Superior temporal gyrus (tissue), 1 donor: Measurements from ENCODE around the gene C4orf50.
"Not testable (repeated sequence)": the region's sequence is repeated elsewhere in the genome, so short reads cannot be mapped to it uniquely, and the experiment has no call there.

Source experiments
- DNase-seq: peaks from one replicate; pipeline ENCODE4 v3.0.0-alpha.2; 2016; ENCODE audit errors: extremely low spot score

Gene C4orf50

GRCh38 chr4:5969336-5969735 lies 48.9 kb downstream of the C4orf50 start:
- no peak for DNase-seq

GRCh38 chr4:5968246-5968645 lies 50.0 kb downstream of the C4orf50 start:
- no peak for DNase-seq

DNA sequence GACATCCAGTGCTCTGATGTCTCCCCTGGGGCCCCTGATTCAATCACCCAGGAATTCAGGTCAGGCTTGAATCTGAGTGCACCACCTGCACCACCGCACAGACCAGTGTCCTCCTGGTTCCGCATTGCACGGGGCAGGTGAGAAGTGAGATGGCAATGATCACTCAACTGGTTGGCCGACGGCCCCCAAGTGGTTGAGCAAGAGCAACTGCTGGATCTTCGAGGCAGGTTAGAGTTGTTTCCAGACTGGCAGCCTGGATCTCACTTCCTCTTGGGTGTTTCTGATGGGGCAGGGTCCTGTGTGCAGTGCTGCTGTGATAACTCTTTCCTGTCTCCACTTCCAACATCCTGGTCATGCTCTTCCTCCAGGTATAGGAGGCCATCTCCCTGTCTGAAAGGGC lies 50.4 kb downstream of the C4orf50 start:
- no peak for DNase-seq

GRCh38 chr4:5965225-5965624 lies 53.0 kb downstream of the C4orf50 start:
- DNase-seq = no peak

DNA sequence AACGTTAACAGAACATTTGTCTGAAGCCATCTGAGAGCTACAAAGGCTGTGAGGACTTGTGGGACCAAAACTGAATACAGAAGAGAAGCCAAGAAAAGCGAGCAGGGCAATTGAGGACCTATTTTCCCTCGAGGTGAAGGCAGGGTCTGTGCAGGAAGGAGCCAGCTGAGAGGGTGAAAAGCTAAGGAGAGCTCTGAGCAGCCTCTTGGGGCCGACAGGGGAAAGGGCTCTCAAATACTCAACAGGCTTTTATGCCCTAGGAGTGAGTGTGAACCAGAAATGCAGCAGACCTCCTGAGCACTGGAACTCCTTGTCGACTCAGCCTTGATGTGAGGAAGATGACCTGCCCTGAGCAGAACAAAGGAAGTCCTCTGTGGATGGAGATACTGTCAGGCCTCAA lies 54.2 kb downstream of the C4orf50 start:
- DNase-seq = no peak

DNA sequence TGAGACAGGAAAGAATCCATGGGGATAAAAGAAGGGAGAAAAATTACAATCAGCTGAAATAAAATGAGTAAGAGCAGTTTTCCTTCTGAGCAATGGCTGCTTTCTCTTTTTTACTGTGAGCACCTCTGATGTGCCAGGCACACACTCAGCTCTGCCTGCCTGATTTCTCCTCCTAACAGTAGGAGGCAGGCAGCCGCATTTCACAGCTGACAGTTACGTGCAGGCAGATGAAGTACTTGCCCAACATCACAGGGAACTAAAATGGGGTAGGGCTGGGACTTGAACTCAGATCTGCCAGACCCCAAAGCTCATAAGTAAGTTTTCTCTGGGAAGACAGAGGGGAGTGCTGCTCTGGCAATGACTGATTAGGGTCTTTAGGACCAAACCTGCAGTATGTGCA lies 54.6 kb downstream of the C4orf50 start:
- no peak for DNase-seq

DNA sequence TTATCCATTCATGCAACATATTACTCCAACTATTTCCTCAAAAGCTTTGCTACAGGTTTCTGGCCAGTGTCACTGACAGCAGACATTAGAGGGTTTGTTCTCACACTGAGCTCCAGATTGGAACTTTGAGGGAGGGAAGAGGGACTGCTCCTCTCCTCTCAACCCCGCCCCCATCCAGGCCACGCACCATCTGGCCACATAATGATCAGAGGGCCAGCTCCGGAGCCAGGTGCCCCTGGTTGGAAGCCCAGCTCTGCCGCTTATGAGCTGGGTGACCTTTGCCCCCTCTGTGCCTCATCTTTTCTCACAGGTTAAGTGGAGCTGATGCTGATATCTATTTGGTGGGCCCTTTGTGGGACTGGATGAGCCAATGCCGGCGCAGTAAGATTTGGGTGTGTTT lies 55.8 kb downstream of the C4orf50 start:
- DNase-seq = no peak

GRCh38 chr4:5960252-5960880 lies 57.9 kb downstream of the C4orf50 start:
- DNase-seq = no peak

- DNase-seq = no peak
These were observed 58.8 kb downstream of the C4orf50 start for GRCh38 chr4:5959211-5959982.

GRCh38 chr4:5958199-5958735 lies 60.0 kb downstream of the C4orf50 start:
- no peak for DNase-seq

GRCh38 chr4:5957076-5957475 lies 61.2 kb downstream of the C4orf50 start:
- DNase-seq = no peak

DNA sequence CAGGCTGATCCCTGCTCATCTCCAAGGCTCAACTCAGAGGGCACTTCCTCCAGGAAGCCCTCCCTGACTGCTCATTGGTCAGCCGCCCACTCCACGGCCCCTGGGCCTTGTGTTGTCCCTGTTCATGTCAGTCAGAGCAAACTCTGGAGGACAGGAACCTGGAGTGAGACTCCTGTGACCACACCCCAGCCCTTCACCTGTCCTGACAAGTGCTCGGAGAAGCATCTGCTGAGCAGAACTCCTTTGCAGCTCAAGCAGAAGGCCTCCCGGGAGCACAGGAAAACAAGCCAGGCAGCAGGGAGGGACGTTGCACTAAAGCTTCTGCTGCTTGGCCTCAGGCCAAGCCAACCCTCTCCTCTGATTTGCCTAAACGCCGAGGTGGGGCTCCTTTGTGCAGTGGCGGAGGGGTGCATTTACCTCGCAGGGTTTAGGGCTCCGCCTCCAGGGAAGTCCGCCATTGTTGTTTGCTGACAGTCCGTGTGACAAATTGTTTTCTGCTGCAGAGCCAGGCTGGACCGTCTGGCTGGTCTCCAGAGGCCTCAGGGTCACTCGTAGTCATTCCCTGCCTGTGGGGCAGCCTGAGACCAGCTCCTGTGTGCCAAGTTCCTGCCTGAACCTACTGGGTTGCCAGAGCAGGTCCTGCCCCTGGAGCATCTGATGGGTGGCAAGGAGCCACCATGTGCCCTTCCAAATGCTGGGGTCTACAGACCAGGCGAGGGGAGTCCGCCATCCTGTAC lies 61.8 kb downstream of the C4orf50 start:
- DNase-seq = no peak

GRCh38 chr4:5955856-5956255 lies 62.4 kb downstream of the C4orf50 start:
- no peak for DNase-seq

DNA sequence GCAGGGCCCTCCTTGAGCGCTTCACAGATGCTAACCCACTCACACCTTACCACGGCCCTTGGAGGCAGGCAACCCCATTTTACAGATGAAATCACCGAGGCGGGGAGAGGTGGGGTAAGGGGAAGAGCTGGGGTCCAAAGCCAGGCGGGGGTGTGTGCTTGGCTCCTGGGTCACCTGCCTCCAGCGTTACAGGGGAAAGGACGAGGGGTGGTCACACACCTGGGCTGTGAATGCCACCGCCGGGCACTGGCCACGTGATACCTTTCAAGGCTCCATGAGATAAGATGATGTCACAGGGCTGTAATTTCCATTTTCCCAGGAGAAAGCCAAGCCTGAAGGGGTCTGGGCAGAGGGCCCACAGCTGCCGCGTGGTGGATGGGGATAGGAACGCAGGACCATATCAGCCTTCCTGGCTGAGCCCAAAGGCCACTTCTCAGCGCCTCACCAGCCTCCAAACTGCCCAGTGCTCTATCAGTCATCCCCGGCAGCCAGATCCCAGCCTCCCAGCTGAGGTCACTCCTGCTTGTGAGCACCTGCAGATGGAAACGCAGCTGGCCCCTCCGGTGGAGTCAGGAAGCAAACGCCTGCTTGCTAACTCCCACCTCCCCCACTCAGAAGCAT lies 62.9 kb downstream of the C4orf50 start:
- DNase-seq = no peak

DNA sequence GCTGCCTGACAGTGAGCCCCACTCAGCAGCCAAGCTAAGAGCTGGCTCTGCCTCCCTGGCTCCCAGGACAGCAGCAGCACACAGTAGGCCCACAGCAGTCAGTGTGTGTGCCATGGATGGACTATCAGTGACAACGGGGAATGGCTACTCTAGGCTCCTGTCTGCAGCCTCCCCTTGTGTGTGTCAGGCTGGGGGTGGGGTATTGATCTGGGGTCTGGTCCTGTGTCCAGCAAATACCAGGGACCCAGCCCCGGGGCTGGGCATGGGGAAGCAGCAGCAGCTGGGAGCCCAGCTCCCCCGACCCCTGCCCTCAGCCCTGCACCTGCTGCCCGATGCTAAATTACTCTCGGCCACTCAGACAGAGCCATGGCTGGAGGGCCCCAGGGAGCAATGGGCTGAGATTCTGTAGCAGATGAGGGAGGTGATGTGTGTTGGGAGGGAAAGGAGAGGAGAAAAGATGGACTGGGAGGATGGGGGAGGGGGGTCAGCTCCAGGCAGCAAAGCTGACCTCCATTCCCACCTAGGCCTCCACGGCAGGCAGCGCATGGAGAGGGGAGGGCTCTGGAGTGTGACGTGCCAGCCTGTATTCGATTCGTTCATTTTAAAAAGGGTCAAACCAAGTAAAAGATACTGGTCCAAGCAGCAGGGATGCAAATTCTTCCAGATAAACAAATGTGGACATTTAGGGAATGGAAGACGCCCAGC lies 64.0 kb downstream of the C4orf50 start:
- DNase-seq = no peak

DNA sequence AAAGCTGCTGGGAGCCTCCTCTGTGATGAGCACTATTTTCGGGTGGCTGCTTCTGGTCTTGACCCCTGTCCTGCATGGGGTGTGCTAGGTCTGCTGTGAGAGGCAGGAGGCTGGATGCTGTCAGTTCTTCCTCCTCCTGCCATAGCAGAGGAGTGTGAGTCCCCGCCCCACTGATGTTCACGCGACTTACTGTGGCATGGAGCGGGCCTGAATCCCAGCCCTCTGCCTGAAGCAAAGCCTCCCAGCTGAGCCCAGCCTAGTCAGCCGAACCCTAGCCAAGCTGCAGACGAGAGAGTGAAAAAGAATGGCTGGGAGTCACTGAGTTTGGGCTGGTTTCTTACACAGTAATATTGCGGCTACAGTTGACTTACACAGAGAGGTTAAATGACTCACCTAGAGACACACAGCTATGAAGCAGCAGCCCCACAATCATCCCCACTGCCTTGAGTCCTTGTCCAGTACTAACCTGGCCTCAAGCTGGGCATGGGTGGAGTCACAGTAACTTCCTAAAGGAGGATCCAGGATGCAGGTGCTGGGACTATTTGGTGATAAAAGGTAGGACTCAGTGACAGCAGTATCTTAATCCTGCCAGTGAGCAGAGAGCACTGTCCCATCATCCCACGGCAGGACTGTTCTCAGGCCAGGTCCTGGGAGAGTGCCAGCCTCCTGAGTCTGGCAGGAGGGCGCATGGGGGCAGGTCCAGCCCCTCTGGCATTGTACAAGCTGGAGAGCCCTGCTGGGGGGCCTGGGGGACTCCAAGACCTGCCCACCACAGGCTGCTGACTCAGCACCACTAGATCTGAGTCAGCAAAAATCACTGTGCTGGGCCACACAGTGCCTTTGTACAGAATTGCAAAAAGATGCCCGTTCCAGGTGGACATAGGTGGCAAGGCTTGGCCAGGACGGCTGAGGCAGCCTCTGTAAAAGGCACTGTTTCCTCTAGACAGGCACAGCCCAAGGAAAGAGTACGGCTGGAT lies 65.0 kb downstream of the C4orf50 start:
- no peak for DNase-seq

DNA sequence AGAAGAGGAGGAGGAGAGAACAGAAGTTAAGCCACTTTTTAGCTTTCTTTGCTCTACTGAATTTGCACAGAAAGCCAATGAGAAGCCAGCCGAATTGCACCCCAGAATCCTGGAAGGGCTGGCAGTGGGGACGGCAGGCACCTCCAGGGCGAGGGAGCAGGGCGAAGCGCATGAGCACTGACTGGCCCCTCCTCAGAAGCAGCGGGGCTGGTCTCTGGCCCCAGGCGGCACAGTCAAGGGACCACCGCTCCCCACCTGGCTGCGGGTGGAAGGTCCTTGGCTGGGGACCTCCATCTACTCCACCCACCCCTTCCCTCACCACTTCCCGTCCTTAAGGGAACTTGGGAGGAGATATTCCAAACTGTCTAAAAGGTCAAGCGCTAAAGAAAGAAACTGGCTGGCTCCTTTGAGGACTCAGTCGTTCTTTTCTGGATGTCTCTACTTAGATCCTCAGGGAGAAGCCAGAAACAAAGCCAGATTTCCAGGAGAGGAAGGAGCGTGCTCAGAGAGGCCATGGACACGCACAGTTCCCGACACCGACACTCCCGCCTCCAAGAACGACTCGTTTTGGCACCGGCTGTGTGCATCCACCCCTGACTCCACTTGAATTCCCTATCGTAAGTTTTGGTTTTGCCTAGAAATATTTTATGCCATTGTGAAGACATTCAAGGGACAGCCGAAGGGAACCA lies 65.8 kb downstream of the C4orf50 start:
- DNase-seq = no peak

DNA sequence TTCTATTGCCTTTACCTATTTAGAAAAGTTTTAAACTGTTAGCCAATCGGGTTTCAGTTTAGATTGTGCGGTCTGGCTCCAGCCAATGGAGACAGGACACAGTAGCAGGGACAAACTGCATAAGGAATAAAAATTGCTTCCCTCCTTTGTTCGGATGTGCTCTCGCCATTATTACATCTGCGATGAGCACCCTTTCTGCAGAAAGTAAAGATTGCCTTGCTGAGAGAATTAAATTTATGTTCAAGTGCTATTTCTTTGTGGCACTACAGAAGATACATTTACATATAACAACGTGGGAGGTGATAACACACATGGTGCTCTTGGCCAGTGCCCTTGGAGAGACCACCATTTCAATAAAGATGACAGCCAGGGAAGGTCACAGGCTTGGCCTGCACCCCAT lies 71.6 kb downstream of the C4orf50 start:
- not testable (repeated sequence) for DNase-seq

GRCh38 chr4:5945936-5946335 lies 72.3 kb downstream of the C4orf50 start:
- DNase-seq = no peak

GRCh38 chr4:5945171-5945570 lies 73.1 kb downstream of the C4orf50 start:
- DNase-seq = no peak
